Activated CD4-positive, alpha-beta memory T cell treated with anti-CD3 and anti-CD28 coated beads for 36 hours (primary cell): ENCODE results near the gene LRRC4C. TPM values are rescaled to one million over a fixed set of nuclear protein-coding genes. Genes with fewer than 3 reads are reported as not detected.

Source experiments
- CTCF ChIA-PET: fragments of 350-600 bp; sonication (Branson Sonifier 250); formaldehyde crosslinking; loops from one replicate; lab custom pipeline; 2021; ENCODE audit warnings: antibody characterized with exemption, inconsistent platforms; lab: Charles Lee
- POLR2A ChIA-PET: fragments of 350-600 bp; sonication (Branson Sonifier 250); formaldehyde crosslinking; loops from one replicate; lab custom pipeline; 2021; ENCODE audit warnings: antibody characterized with exemption; lab: Charles Lee
- DNase-seq: peaks from one replicate; pipeline ENCODE4 v3.0.0-alpha.2; 2020
- H3K27ac Mint-ChIP-seq: one replicate; pipeline ENCODE4 v1.8.0; 2021; ENCODE audit warnings: mixed read lengths
- H3K27me3 Mint-ChIP-seq: one replicate; pipeline ENCODE4 v1.8.0; 2021; ENCODE audit warnings: mixed read lengths
- H3K36me3 Mint-ChIP-seq: one replicate; pipeline ENCODE4 v1.8.0; 2021; ENCODE audit warnings: mixed read lengths
- H3K4me1 Mint-ChIP-seq: one replicate; pipeline ENCODE4 v1.8.0; 2021; ENCODE audit warnings: low read depth, mixed read lengths
- H3K4me3 Mint-ChIP-seq: one replicate; pipeline ENCODE4 v1.8.0; 2021; ENCODE audit warnings: mild to moderate bottlenecking, mixed read lengths
- H3K9me3 Mint-ChIP-seq: one replicate; pipeline ENCODE4 v1.8.0; 2021; ENCODE audit warnings: mixed read lengths
- intact Hi-C: fragments of 100-400 bp; cut with micrococcal nuclease; formaldehyde crosslinking; loops from one replicate; pipeline ENCODE4 v1.15.1; 2023
- total RNA-seq, 2 experiments: library from RNA; stranded (reverse); gene quantifications; one replicate each; pipeline ENCODE4 v1.2.3, GENCODE V29; 2021

The LRRC4C gene
- total RNA-seq, 2 experiments from 2014 or later = not detected

DNA sequence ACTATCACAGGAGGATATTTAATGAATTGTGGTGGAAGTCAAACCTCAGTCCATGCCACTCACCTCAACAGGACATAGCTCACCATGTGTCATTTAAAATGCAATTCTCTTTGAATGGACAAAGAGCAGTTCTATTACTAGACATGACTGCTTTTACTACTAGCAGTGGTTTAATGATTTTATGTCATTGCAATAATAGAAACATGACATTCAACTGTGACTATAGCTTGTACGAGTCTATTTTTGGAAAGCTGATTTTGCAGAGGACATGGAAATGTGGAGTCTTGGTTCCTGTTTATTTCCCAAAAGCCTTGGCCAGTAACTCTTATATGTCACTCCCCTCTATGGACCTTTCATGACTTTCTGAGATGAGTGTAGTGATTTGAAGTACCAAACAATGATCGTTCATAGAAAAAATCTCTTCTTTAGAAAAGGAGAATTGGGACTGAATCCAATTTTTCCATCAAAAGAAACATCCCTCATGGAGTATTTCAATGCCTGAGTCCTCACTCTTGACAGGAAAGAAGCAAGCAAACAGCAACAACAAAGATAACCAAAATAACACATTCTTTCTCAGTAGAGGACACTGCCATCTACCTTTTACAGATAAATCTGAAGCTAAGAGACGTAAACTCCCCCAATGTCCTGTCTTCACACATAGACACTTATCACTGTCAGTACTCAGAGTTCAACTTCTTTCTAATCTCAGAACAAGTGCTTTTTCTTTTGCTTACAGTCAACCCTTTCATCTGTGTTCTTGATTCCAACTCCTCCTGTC, 233.4 kb downstream of the LRRC4C start:
- no peak overlapping the region for H3K4me3 Mint-ChIP-seq

DNA sequence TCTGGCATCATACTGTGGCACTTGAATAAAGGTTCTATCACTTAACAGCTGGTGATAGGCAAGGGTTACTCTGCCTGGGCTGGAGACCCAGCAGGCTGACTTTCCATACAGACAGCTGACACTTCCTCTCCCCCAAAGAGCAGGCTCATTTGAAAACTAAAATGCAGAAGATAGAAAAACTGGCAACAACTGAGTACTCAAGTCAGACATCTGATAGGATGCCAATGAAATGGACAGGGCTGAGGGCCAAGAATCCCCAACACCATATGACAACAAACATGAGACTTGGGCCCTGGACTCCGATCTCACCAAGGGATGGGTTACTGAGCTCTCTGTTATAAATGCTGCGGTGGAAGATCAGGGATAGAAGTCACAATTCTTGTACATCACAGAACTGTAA, 237.2 kb downstream of the LRRC4C start:
- ChIA-PET POLR2A (no interaction called here), CTCF (no interaction called here)
- Mint-ChIP-seq H3K9me3 (peaks cover 28% of the 10 kb centered on the region), H3K4me1 (no peaks in the 10 kb centered on the region), H3K4me3 (no peak overlapping the region), H3K36me3 (no peaks in the 10 kb centered on the region), H3K27me3 (no peaks in the 10 kb centered on the region), H3K27ac (no peak overlapping the region)
- DNase-seq = no peak
- intact Hi-C loops = no loop called here

More for the DNA sequence above, 233.4 kb downstream of the LRRC4C start:
- Mint-ChIP-seq H3K36me3 (no peaks in the 10 kb centered on the region), H3K9me3 (peaks cover 25% of the 10 kb centered on the region), H3K27ac (no peak overlapping the region), H3K4me1 (no peaks in the 10 kb centered on the region), H3K27me3 (no peaks in the 10 kb centered on the region)
- intact Hi-C loops = no loop called here
- no peak for DNase-seq
- POLR2A ChIA-PET = no interaction called here
- CTCF ChIA-PET = no interaction called here

DNA sequence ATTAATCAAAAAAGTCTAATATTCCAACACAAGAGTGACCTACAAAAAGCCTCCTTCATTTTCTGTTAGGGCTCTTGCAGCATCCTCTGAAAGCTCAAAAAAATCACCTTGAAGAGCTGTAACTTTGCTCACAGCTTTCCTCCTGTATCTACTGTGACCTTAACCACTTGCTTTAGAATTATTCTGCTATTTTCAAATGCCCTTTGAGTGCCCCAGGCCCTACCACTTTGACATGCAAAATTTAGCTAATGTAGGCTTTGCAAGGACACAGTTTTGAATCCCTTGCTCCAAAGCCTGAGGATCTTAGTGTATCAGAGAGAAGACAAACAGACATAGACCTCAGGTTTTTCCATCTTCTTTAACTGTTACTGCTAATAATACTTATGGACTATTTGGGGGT, 253.1 kb downstream of the LRRC4C start:
- intact Hi-C loops = no loop called here
- H3K27ac Mint-ChIP-seq = no peak overlapping the region
- H3K27me3 Mint-ChIP-seq = no peaks in the 10 kb centered on the region
- peaks cover 21% of the 10 kb centered on the region for H3K9me3 Mint-ChIP-seq
- ChIA-PET CTCF (no interaction called here), POLR2A (no interaction called here)
- H3K36me3 Mint-ChIP-seq = no peaks in the 10 kb centered on the region
- no peaks in the 10 kb centered on the region for H3K4me1 Mint-ChIP-seq
- no peak for DNase-seq
- no peak overlapping the region for H3K4me3 Mint-ChIP-seq

DNA sequence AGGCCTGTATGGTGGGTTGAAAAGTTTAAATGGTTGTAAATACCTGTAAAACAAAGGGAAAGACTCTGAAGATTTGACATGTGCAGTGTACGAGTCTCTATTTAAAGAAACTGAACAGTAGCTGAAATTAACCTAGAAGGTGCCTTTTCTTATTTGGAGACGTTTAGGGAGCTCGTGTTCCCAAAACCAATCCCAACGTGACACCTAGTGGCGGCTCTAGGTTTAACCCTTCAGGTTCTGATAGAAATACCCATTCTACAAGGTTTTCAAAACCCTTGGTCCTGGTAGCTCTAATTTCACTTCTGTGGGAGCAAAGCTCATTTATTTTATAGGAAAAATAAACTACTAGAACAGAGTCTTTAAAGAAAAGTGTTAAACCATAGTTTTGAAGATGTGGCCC, 258.3 kb downstream of the LRRC4C start:
- POLR2A ChIA-PET = no interaction called here
- Mint-ChIP-seq H3K27ac (no peak overlapping the region), H3K4me1 (no peaks in the 10 kb centered on the region), H3K27me3 (no peaks in the 10 kb centered on the region), H3K4me3 (no peak overlapping the region), H3K36me3 (no peaks in the 10 kb centered on the region), H3K9me3 (peaks cover 15% of the 10 kb centered on the region)
- peak; percentile 12 for DNase-seq
- CTCF ChIA-PET = no interaction called here
- intact Hi-C loops = no loop called here

DNA sequence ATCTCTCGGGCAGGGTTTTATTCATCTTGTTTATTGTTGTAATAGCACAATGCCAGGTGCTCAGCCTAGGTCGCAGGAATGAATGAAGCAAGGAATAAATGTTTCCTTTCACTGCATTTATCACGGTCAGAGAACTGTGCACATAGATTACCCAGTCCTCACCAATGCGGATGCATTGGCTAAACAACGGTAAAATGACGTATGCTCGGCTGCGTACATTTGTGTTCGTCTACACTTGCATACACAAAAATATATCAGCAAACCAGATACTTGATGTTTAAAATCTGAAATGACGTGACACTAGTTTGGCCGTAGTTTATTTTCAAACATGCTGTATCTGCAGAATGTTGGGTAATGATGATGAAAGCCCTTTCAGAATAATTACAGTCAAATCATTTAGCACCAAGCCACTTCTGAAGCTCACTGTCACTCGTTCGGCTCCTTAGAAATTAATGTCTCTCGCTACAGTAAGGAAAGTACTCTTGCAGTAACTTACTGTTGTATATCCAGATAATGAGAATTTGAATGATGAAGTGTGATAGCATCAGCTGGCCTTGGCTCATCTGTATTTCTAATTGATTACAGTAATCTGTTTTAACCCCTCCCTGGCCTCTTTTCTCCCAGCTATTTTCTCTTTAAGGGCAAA, 268.9 kb downstream of the LRRC4C start:
- Mint-ChIP-seq H3K36me3 (no peaks in the 10 kb centered on the region), H3K4me3 (no peak overlapping the region), H3K27me3 (no peaks in the 10 kb centered on the region), H3K27ac (no peak overlapping the region), H3K9me3 (peaks cover 48% of the 10 kb centered on the region), H3K4me1 (no peaks in the 10 kb centered on the region)
- DNase-seq = no peak
- ChIA-PET CTCF (no interaction called here), POLR2A (no interaction called here)
- intact Hi-C loops = no loop called here

DNA sequence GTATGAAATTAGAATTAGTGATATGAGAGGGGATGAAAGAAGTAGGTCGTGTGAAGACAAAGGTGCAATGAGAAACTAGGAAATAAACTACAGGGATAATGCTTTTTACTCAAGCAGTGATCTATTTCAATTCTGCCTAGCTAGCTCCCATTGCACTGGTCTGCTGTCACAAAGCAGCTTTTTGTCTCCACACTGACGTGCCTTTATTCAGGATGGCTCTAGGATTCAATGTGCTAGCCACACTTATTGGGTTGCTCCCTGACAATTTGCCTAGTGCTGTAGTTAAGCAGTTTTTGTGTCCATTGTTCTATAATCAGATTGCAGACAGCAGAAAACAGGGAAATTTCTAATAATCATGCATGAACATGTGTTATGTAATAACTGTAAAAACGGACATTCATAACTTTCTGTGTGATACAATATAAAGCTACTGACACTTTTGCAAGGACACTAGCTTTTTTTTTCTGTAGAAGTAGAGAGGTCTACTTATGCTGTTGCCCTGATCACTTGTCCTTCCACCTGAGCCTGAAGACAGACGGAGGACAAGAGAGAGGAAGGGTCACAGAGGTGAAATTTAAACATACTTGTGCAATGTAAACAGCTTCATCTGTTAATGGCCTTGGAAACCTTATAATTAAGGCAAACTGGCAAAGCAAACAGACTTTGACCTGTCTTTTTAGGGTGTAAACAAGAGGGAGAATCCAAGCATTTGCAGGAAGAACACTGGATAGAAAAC, 269.6 kb downstream of the LRRC4C start:
- Mint-ChIP-seq H3K27ac (no peak overlapping the region), H3K27me3 (no peaks in the 10 kb centered on the region), H3K4me3 (no peak overlapping the region), H3K9me3 (peaks cover 45% of the 10 kb centered on the region), H3K4me1 (no peaks in the 10 kb centered on the region), H3K36me3 (no peaks in the 10 kb centered on the region)
- no peak for DNase-seq
- ChIA-PET POLR2A (no interaction called here), CTCF (no interaction called here)
- intact Hi-C loops = no loop called here

DNA sequence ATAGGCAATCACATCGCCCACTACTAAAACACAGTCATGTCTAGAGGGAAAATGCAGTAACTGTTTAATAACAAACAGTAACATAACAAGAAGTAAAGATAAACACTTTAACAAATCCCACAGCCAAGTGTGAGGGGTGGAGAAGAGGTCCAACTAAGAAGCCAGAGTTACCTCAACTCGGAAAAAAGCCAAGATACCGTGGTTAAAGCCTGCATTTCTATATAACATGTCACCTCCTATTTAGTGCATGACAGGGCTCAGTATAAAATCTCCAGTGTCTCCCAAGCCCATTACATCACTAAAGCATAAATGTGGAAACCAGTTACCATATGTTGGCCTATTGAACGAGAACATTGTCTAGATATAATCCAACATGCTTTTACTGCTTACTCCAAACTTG, 281.7 kb downstream of the LRRC4C start:
- Mint-ChIP-seq H3K27ac (no peak overlapping the region), H3K4me1 (no peaks in the 10 kb centered on the region), H3K36me3 (no peaks in the 10 kb centered on the region), H3K9me3 (peaks cover 11% of the 10 kb centered on the region), H3K27me3 (no peaks in the 10 kb centered on the region), H3K4me3 (no peak overlapping the region)
- ChIA-PET POLR2A (no interaction called here), CTCF (no interaction called here)
- intact Hi-C loops = no loop called here
- no peak for DNase-seq

DNA sequence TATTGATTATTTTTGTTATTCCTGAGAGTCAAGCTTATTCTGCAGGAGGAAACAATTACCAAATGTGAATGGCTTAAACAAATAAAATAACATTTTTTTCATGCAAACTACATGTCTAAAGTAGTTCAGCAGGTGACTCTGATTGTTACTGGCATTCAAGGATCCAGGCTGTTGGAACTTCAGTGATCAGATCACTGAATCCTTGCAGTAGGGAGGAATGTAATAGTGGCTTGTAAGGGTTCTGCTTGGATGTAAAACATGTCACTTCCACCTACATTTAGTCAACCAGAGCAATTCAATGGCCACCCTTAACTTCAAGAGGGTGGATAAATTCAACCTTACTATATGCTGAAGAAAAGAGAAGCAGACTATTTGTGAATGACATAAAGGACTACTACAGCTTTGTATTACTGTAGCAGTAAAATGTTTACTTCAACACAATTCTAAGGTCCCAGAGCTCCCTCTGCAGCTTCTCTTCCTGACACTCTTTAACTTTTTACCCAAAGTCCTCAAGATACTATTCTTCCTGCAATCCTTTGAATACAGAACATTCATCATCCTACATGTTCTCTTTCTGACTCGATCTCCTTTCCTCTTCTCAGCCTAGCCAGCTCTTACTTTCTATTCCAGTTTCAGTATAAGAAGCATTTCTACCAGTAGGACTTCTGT, 284.0 kb downstream of the LRRC4C start:
- intact Hi-C loops = no loop called here
- DNase-seq = no peak
- ChIA-PET CTCF (no interaction called here), POLR2A (no interaction called here)
- Mint-ChIP-seq H3K4me3 (no peak overlapping the region), H3K27ac (no peak overlapping the region), H3K27me3 (no peaks in the 10 kb centered on the region), H3K4me1 (no peaks in the 10 kb centered on the region), H3K36me3 (no peaks in the 10 kb centered on the region), H3K9me3 (peaks cover 16% of the 10 kb centered on the region)

DNA sequence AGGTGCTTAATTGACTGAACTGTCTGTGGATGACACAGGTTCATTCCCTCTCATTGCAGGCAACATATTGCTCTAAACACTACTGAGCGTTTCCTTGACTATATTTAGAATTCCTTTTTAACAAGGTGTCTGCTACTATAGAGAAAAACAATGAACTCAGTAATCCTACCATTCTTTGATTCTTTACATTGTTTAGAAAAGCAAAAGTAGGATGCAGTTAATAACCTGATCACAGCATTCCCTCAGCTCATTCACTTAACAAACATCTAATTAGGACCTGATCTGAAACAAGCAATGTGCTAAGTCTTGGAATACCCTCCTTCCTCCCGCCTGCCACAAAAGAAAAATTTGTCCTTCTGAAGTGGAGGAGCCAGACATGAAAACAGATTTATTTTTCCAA, 313.1 kb downstream of the LRRC4C start:
- Mint-ChIP-seq H3K36me3 (no peaks in the 10 kb centered on the region), H3K9me3 (peaks cover 26% of the 10 kb centered on the region), H3K4me1 (no peaks in the 10 kb centered on the region), H3K27ac (no peak overlapping the region), H3K27me3 (no peaks in the 10 kb centered on the region), H3K4me3 (no peak overlapping the region)
- intact Hi-C loops = no loop called here
- DNase-seq = no peak
- ChIA-PET CTCF (no interaction called here), POLR2A (no interaction called here)

DNA sequence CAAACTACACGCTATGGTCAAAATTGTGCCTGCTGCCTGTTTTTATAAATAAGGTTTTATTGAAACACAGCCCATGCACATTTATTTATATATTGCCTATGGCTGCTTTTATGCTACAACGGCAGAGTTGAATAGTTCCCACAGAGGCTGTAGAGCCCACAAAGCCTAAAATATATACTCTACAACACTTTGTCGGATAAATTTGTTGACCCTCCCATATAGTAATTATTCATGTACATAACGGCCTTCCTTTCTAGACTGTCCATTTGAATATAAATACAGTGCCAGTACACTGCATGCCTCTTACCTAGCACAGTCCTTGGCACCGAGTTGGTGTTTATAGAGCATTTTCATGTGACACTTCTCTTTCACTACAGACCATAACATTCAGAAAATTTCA, 314.0 kb downstream of the LRRC4C start:
- no peaks in the 10 kb centered on the region for H3K27me3 Mint-ChIP-seq
- peaks cover 30% of the 10 kb centered on the region for H3K9me3 Mint-ChIP-seq
- intact Hi-C loops = no loop called here
- H3K4me3 Mint-ChIP-seq = no peak overlapping the region
- no peaks in the 10 kb centered on the region for H3K4me1 Mint-ChIP-seq
- ChIA-PET CTCF (no interaction called here), POLR2A (no interaction called here)
- no peak for DNase-seq
- no peak overlapping the region for H3K27ac Mint-ChIP-seq
- H3K36me3 Mint-ChIP-seq = no peaks in the 10 kb centered on the region

DNA sequence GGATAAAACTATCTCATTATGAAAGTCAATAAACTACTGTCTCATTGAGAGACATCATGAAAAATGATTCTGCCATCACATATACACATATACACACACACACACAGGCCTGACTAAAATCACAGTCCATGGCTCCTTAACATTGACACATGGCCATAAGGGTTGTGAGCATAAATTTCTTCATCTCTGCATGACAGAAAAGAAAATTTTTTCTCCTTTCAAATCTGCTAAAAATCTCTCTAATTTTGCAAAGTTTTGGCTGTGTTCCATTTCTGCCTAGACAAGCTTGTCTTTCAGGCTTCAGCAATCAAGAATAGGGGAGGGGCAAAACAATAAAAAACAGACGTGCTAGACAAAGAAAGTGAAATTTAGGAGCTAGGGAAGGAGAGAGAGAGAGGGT, 324.5 kb downstream of the LRRC4C start:
- H3K4me3 Mint-ChIP-seq = no peak overlapping the region
- H3K27me3 Mint-ChIP-seq = no peaks in the 10 kb centered on the region
- intact Hi-C loops = no loop called here
- H3K9me3 Mint-ChIP-seq = peaks cover 30% of the 10 kb centered on the region
- ChIA-PET POLR2A (no interaction called here), CTCF (no interaction called here)
- DNase-seq = no peak
- H3K27ac Mint-ChIP-seq = no peak overlapping the region
- no peaks in the 10 kb centered on the region for H3K36me3 Mint-ChIP-seq
- no peaks in the 10 kb centered on the region for H3K4me1 Mint-ChIP-seq

DNA sequence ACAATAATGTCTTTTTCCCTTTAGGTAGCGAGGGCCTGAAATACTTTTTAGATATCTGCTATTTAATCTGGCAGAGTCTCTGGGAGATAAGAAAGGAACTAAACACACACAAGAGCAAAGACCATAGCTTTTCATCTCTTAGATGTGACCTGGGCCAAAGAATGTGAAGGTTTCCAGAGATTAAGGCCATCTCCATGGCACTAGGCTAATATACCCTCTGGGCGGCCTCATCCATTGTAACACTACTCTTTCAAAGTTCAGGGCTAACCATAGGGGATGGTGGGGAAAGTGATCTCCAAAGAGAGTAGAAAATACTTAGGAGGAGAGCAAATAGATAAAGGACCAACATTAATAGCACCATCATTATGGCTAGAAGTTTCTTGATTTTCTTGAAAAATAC, 326.4 kb downstream of the LRRC4C start:
- no peak overlapping the region for H3K4me3 Mint-ChIP-seq
- no peak for DNase-seq
- no peaks in the 10 kb centered on the region for H3K27me3 Mint-ChIP-seq
- ChIA-PET POLR2A (no interaction called here), CTCF (no interaction called here)
- H3K27ac Mint-ChIP-seq = no peak overlapping the region
- intact Hi-C loops = no loop called here
- H3K36me3 Mint-ChIP-seq = no peaks in the 10 kb centered on the region
- H3K4me1 Mint-ChIP-seq = no peaks in the 10 kb centered on the region
- H3K9me3 Mint-ChIP-seq = peaks cover 25% of the 10 kb centered on the region
